Myocyte (in vitro differentiated cells): ENCODE data around the gene SDF2L1. TPM values are rescaled to one million over a fixed set of nuclear protein-coding genes. Genes with fewer than 3 reads are reported as not detected.

ENCODE experiments used
- DNase-seq: peaks from one replicate; pipeline ENCODE4 v3.0.0-alpha.2; 2012; ENCODE audit warnings: low read depth
- total RNA-seq: library from RNA; depleted of rRNA; stranded (reverse); fragments of >200 nt; gene quantifications from 2 replicates; pipeline ENCODE4 v1.2.3, GENCODE V29; 2014

The SDF2L1 gene
- total RNA-seq, 1 donor from 2014 or later = 63.1 TPM

DNA sequence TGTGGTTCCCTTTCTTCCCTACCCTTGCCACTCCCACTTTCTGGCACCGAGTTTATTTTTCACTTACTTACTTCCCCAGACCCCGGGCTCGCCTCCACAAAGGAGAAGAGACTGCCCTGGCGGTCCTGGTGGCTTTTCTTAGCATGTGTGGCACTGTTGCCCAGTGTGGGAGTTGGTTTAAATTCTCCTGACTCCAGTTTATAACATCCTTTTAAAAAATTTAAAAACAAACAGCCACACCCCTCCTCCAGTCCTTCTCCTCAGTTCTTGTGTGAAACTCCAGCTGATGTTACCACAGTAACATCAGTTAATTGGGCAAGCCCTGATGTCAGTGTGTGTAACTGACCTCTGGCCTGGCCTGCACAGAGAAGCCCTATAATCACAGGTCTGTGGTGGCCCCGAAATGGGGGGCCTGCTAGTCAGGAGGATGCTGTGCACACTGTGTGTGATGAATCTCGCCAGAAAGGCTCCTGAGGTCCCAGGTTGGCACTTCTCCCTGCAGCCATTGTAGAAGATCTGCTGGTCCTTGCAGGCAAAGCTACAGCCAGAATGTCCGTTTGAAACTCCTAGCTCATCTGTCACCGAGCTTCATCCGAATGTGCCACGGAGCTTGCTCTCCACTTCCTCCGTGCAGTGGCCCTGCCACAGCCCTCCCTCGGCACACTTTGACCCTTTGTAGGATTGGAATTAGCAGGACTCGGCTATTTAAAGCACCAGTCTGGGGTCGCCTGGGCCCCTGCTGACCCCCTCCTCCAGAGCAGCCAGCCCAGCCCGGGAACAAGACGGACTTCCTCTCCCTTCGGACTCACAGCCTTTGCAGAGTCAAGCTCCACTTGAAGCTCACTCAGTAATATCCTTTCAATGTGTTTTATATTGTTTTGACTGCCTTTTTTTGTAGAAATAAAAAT is 19.8 kb upstream of the SDF2L1 start:
- DNase-seq = no peak

DNA sequence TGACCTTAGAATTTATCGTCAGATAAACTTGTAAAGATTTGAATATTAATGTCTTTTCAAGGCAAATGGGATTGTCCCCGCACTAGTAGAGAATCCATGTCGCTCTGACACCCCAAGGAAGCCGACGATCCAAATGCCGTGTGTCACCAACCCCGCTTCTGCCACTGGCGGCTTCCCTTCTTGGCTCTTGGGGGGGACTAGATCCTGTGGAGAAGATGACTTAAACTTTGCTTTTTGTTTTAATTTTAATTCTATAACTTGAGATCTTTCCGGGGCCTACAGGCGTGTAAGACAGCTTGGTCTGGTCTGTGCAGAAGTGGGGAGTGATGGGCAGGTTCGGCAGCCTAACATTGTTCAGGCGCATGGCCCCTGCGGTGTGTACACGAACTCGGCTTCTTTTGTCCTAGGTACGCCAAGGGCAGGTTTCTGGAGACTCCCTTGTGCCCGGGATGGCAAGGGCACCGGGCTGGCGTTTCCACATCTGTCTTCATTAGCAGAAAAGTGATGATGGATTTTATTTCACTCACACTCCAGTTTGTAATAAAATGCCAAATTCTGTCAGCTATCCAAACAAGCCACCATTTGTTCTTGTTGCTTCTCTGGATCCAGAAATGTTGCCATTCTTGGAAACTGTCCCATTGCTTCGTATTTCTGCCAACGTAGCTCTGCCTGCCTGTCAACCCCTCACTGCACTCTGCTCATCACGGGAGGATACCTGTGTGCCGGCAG is 19.0 kb upstream of the SDF2L1 start:
- no peak for DNase-seq

DNA sequence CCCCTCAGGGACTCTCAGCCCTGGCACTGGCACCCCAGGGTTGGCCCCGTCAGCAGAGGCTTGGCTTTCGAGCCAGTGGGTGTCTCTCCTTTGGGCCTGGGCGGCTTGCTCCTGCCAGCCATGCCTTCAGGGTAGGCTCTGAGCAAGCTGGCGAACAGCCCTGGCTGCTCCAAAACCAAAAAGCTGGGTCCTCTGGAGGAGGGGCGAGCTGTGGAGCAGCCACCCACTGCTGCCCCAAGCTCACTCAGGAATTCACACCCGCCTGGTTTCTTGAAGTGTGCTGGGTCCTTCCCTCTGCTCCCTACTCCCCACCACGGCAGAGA is 18.5 kb upstream of the SDF2L1 start:
- DNase-seq = no peak

DNA sequence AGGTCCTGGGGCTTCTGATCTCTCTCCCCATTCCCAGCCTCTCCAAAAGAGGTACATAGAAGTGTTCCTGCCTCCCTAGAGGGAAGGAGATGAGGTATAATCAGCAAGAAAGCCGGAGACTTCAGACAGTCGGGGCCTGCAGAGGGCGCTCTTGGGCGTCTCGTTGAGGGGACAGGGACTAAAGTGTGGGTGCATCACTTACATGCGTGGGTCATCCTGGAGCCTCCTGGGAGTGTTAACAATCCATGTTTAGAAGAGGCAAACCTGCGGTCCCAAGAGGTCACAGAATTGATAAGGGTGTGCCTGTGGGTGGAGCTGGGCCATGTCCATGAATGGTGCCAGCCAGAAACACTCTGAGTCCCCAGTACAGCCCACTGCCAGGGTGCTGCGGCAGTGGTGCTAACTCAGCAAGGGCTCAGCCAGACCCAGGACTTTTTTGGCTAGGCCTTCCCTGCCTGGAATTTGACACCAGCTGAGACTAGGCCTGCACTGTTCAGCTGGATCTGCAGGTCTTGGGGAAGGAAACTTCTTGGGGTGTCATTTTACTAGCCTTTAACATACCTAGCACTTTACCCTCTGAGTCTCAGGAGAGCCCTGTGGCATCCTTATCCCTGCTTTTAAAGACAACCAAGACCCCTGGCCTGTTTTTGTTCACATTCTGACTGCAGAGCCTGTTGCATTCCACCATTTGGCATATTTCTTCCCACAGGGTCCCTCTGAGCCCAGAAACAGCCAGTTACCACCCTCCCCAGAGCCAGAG is 17.8 kb upstream of the SDF2L1 start:
- DNase-seq = peak; percentile 52

DNA sequence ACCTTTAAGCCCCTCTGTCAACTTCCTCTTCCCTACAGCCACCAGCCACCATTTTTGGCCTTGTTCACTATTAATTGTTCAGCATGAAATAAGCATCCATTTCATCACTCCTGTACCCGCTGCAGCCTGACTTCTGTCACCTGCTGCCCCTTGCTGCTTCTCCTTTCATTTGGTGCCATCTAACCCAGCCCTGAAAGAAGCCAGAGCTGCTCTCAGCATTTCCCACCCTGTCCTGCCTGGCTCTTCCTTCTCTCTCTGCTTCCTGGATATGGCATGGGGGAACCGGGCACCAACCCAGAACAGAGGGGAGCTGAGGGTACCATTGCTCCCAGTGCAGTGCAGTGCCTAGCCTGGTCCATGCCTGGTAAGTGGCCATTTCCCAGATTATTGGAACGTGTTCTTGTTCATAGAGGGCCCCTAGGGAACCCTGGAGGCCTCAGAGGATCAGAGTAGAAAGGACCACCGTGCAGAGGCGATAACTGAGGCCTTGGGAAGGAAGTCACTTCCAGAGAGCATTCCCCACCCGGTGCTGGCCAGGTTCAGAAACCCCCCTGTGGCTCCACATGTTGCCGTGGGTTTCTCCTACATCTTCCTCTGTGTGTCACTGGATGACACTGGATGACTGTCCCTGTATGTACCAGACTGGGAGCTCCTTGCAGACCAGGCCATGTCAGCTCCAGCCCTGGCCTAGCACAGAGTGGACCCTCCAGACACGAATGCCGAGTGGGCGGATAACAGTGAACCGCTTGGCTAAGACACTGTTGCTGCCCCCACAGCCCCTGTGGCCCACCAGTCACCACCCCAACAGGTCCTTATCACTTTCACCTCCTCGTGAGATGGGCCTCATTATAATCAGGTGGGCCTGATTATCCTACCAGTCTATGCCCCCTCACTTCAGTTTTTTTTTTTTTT is 17.0 kb upstream of the SDF2L1 start:
- DNase-seq = no peak

DNA sequence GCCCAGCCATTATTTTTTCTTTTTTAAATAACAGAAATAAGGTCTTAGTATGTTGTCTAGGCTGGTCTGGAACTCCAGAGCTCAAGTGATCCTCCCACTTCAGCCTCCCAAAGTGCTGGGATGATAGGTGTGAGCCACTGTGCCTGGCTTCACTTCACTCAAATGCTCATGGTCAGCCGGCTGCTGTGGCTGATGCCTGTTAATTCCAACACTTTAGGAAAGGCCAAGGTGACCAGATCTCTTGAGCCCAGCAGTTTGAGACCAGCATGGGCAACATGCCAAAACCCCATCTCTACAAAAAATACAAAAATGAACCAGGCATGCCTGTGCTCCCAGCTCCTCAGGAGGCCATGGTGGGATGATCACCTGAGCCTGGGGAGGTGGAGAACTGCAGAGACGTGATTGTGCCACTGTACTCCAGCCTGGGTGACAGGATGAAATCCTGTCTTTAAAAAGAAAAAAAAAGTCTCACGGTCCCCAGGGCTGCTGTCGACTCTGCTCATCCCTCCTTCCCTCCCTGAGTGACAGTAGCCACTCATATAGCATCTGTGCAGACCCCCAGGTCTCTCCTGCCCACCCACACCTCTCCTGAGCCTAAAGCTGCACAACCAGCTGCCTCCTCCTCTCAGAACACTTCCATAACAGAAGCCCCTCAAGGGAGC is 15.9 kb upstream of the SDF2L1 start:
- DNase-seq = no peak

DNA sequence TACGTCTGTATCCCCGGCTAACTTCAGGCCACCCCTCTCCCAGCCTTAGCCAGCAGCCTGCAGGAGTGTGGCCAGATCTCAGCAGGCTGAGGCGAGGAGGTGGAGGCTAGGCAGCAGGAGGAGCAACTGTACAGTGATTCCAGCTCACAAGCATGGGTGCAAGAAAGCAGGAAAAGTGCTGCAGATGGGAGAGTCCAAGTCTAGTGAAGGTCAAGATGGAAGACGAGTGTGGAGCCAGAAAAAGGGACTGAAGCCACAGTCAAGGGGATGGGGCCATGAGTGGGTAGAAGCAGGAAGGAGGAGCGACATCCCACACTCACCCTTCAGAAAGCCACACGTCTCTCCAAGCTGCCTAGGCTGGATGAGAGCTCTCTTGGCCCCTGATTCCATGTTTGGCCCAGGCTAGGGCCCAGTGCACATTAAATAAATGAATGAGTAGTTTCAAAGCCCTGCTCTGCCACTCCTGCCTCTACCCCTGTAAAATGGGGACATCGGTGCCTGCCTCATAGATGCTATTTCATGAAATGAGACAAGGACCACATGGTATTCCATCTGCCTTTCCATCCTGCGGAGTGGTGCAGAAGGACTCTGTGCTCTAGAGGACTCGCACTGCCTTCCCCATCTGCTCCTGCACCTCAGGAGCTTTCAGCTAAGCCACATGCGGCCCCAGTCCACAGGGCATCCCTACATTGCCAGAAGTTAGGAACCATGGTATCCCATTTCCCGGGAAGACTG is 15.2 kb upstream of the SDF2L1 start:
- DNase-seq = no peak

DNA sequence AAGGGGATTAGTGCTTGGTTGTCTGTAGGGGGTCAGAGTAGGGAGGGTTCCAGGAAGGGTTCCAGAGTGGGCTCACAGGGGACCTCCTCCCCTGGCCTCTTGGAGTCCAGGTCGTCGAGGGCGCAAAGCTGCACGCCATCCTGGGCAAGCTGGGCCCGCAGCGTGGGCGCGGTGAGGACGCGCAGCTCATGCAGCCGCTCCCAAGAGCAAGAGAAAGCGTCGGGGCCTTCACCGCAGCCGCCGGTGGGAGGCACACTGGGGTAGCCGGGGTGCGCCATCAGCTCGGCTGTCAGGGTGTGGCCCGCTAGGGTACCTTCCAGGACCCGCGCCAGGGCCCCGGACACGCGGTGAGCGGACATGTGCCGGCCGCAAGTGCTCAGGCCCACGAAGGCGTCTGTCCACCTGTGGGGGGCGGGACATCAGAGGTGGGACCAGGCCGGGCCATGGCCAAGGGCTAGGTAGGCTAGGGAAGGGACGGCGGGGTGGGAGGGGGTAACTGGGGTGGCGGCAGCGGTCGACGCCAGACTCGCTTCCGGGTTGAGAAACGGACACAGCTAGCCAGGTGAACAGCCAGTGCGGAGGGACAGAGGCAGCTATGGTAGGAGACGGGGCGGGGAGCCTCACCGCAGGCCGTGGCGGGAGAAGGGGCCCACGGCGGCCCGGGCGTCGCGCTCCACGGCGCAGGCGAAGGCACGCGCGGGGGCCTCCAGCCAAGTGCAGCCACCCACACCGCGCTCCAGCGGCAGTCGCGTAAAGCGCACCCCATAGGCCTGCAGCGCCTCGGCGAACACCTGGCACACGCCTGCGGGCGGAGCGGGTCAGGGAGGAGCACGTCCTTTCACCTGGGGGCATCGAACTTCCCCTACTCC is 13.5 kb upstream of the SDF2L1 start:
- no peak for DNase-seq

DNA sequence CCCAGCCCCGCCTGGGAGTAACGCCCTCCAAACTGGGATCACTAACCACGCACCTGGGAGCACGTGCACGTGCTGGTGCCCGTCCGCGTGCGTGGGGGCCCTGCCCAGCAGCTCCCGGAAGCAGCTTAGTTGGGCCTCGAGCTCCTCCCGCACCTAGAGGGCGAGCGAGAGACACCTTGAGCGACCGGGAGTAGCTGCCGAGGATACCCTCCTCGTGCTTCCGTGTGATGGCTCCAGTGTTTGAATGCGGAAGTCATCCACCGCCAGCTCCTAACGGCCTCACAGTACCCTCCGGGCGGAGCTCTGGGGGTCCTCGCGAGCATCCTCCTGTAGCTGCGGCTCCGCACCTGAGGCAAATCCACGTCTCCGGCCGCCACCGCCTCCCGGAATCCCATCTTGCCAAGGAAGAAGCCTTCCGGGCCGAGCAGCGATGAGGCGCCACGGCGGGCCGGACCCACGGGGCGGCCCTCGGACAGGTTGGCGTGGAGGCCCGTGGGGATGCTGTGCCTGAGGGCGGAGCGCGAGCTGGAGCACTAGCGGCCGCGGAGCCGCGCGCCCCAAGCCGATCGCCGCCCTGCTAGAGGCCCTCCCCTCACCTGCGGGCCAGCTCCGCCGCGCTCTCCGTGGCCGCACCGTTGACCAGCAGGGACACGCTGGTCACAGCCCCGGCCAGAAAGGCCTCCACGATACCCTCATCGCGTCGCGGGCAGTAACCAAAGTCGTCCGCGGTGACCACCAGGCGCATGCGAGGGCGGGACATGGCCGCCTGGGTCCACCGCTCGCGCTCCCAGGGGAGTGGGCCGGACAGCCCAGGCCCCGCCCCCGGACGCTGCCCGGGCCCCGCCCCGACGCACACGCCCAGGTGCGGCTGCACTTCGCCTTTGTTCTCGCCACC is 12.6 kb upstream of the SDF2L1 start, which contains the start of gene YDJC:
Gene YDJC (minus strand): TSS at position 768 of the 895 bp plus-strand sequence. CDS start 8 bp downstream, at position 760.
- peak; percentile 90 for DNase-seq

DNA sequence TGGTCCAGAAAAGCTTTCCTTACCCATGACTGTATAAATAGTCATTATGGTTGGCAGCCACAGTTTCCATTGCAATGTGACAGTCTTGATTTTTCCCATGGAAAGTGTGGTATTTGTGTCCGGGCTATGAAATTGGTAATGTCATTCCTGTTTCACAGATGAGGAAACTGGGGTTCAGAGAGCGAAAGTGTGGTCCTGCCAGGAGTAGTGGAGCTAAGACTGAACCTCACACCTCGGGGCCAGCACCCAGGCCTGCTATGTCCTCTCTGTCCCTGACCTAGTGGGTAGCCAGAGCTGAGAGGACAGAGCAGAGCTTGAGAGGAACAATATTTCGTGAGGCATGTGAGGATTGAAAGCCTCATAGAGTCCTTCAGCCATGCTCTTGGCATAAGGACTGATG is 11.1 kb upstream of the SDF2L1 start:
- no peak for DNase-seq

DNA sequence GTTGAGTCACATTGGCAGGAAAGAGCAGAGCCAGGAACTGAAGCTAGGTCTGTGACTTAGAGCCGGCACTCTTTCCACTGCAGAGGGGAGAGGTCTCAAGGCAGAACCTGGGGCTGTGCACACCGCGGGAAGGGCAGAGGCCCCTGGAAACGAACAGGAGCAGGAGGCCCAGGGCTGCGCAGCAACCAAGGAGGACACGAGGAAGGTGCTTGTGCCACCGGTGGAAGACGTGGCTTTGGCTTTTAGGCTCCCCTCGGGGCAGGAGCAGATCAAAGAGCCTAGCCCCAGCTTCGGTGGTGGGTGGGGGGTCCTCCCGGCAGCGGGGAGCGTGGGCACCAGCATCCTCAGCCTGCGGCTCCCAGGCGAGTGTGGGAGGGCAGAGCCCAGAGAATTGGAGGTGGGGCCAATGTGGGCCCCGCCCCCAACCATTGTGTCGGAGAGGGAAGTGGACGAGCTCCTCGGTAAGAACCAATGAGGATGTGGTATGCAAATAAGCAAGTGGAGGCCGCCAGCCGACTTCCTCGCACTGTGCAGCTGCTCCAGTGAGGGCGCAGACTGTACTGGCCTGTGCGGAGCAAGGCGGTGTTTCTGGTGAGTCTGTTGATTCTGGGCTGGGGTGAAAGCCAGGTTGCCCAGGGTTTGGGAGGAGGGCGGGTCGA is 9.7 kb upstream of the SDF2L1 start, which contains the start of gene CCDC116:
Gene CCDC116 (plus strand): TSS at position 524 of the 659 bp plus-strand sequence. CDS start 422 bp downstream, outside the sequence.
- no peak for DNase-seq

DNA sequence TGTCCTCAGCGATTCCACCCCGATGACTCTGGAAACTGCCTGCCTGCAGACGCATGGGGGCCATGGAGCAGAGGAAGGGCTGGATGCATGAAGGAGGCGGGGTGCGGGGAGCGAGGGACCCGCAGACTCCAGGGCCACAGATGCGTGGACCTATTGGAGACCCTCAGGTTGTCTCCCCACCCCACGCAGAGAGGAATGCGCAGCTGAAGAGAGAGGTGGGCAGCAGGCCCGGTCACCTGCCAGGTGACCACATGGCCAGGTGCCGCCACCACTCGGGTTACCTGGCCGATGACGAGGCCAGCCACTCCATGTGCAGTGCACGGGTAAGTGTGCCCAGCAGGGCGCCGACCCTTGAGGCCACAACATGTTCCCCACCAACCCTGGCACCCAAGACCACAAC is 9.2 kb upstream of the SDF2L1 start:
- no peak for DNase-seq

DNA sequence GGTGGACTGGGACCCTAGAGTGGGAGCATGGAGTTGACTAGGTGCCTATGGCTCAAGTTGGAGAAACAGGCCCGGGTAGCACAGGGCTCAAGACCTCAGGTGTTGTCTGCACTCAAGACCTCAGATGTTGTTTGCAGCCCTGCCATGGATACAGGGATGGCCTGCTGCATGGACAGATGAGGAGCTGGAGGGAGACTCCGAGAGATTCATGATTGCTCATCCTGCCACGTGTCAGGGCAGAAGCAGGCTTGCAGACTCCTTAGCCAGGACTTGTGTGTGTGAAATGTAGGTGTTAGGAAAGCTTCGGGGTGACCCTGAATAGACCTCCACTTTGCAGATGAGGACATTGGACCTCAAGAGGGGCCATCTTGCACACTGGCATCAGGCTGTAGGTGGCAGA is 8.6 kb upstream of the SDF2L1 start:
- DNase-seq = no peak

DNA sequence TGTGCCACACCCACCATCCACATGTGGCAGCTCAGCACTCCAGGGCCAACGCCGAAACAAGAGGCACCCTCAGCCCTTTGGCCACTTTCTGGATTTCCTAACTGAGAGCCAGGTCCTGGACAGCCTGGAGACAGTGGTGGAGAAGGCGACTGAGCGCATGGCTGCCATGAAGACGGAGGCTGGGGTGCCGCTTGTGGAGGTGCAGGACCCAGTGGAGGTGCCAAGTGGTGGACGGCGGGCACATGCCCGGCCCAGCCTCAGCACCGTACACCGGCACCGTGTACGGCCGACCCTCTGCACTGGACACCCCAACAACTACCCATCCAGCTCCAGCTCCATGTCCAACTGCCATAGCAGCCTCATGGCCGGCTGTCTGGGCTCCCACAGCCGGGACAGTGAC is 8.0 kb upstream of the SDF2L1 start:
- no peak for DNase-seq

DNA sequence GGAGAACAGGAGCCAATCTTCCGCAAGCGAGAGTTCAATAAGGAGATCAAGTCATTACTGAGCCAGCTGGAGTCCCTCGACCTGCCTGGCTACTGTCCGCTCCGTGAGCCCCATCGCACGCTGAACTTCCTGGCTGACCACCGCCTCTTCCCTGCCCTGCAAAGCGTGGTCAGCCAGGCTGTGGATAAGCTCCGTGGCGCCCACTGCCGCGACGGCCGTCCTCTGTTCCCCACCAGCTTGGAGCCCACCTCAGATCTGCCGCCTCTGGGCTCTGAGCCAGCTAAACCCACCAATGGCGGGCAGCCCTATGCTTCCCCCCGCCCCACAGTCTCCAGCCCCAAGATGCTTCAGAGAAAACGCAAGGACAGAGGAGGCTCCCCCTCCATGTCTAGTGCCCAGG is 7.3 kb upstream of the SDF2L1 start:
- no peak for DNase-seq

DNA sequence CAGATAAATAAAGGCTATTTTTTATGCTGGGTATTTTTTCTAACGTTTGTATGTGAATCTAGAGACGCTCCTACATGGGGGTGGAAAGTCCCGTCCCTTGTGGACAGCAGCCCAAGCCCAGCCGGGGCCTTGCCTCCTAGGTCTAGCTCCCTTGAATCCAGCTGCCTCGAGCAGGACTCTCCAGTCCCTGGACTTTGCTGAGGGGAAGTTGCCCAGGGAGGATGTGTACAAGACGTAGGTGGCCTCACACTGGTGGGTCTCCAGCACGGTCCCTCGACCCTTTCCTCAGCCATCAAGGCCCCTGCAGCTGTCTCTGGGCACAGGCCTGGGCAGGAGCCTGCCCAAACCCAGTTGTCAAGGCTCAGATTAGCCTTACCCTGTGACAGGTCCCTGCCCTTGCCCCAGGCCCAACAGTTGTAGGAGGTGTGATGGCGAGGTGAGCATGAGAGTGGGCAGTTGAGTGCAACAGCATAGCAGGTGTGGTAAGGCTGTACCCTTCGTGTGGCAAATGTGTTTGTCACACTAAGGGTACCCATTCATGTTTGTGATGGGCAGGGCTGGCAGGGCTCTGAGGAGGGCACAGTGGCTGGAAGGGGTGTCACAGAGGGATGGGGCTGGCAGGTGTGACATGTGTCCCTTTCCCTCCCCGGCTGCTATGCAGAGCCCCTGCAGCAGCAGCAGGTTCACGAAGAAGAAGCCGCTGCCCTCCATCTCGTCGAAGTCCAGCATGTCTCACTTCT is 6.2 kb upstream of the SDF2L1 start:
- DNase-seq = no peak
